Measurements from ENCODE around the gene MRPL55. TPM values are rescaled to one million over a fixed set of nuclear protein-coding genes. Genes with fewer than 3 reads are reported as not detected.

Gene MRPL55
- total and polyA plus RNA-seq, 2 of the 13 experiments (the other 11 are each of a cell fraction or from before 2014, with no cell fraction given), result 58.6 to 92.9 TPM

- TF ChIP-seq ZNF609 (CRISPR knock-in tag; IDR thresholded peaks at IDR 0.05; ENCODE audit: borderline replicate concordance) (no peak), FOXP1 (IDR thresholded peaks at IDR 0.05) (no peak), FOXP1 (CRISPR knock-in tag; IDR thresholded peaks at IDR 0.05) (no peak), MTF1 (CRISPR knock-in tag; IDR thresholded peaks at IDR 0.05) (no peak), ZNF788 (CRISPR knock-in tag; IDR thresholded peaks at IDR 0.05; ENCODE audit: borderline replicate concordance) (no peak), SIX4 (CRISPR knock-in tag; IDR thresholded peaks at IDR 0.05) (no peak), ZNF646 (CRISPR knock-in tag; IDR thresholded peaks at IDR 0.05) (no peak), HOXA9 (CRISPR knock-in tag; IDR thresholded peaks at IDR 0.05; ENCODE audit: borderline replicate concordance) (no peak), ISX (CRISPR knock-in tag; conservative IDR thresholded peaks at IDR 0.05) (no peak), TGIF2 (CRISPR knock-in tag; IDR thresholded peaks at IDR 0.05) (no peak)
Measured at GRCh38 chr1:228134591-228134990, 25.5 kb upstream of the MRPL55 start (continued).

All from HepG2 (cell line).